Liver (tissue), 3 donors: Measurements from ENCODE around the gene ZNF311.

Experiments
- ATF3 ChIP-seq: IDR thresholded peaks from 2 replicates; pipeline ENCODE4 v1.6.1; 2016; ENCODE audit warnings: antibody characterized with exemption
- CTCF ChIP-seq: fragments of 150-350 bp; IDR thresholded peaks from 2 replicates; pipeline ENCODE4 v1.5.1; 2017; ENCODE audit warnings: improper control_type of control experiment, low read depth, low read length; ENCODE audit not compliant: missing input control
- EGR1 ChIP-seq, 2 donors: IDR thresholded peaks; 2 replicates each; pipeline ENCODE4 v1.6.1; 2016 to 2018; ENCODE audit warnings: antibody characterized with exemption in 2 of 2, low read depth in 2 of 2
- GABPA ChIP-seq, 2 donors: IDR thresholded peaks in 1 of 2; conservative IDR thresholded peaks in 1 of 2; 2 replicates each; pipeline ENCODE4 v1.6.1; 2016; ENCODE audit warnings: antibody characterized with exemption in 2 of 2, mild to moderate bottlenecking in 1 of 2, moderate library complexity in 1 of 2
- HNF4A ChIP-seq, 2 donors: conservative IDR thresholded peaks; 2 replicates each; pipeline ENCODE4 v1.6.1; 2016; ENCODE audit warnings: antibody characterized with exemption in 2 of 2, mild to moderate bottlenecking in 2 of 2
- JUND ChIP-seq, 2 donors: IDR thresholded peaks; 2 replicates each; pipeline ENCODE4 v1.6.1; 2016; ENCODE audit warnings: antibody characterized with exemption in 2 of 2
- MAX ChIP-seq: IDR thresholded peaks from 2 replicates; pipeline ENCODE4 v1.6.1; 2016; ENCODE audit warnings: antibody characterized with exemption
- RAD21 ChIP-seq, 2 donors: IDR thresholded peaks; 2 replicates each; pipeline ENCODE4 v1.6.1; 2016; ENCODE audit warnings: antibody characterized with exemption in 2 of 2, mild to moderate bottlenecking in 2 of 2
- REST ChIP-seq: IDR thresholded peaks from 2 replicates; pipeline ENCODE4 v1.6.1; 2016; ENCODE audit warnings: antibody characterized with exemption, mild to moderate bottlenecking
- RXRA ChIP-seq, 2 donors: IDR thresholded peaks; 2 replicates each; pipeline ENCODE4 v1.6.1; 2017 to 2018; ENCODE audit warnings: antibody characterized with exemption in 2 of 2, mild to moderate bottlenecking in 1 of 2
- SP1 ChIP-seq: IDR thresholded peaks from 2 replicates; pipeline ENCODE4 v1.6.1; 2018; ENCODE audit warnings: antibody characterized with exemption, mild to moderate bottlenecking
- TAF1 ChIP-seq: conservative IDR thresholded peaks from 2 replicates; pipeline ENCODE4 v1.6.1; 2016; ENCODE audit warnings: antibody characterized with exemption, mild to moderate bottlenecking
- YY1 ChIP-seq: IDR thresholded peaks from 2 replicates; pipeline ENCODE4 v1.6.1; 2016; ENCODE audit warnings: antibody characterized with exemption, mild to moderate bottlenecking
- donor health status: healthy.
- donor health status: healthy.

GRCh38 chr6:28979679-28980078, 25.4 kb downstream of the ZNF311 start:
- TF ChIP-seq CTCF = no peak
- no peak for TF ChIP-seq MAX
- no peak for TF ChIP-seq REST
- TF ChIP-seq TAF1 = no peak
- no peak for TF ChIP-seq YY1
- TF ChIP-seq RAD21 (IDR thresholded peaks at IDR 0.05) = no peak
- no peak for TF ChIP-seq ATF3
- no peak for TF ChIP-seq JUND (IDR thresholded peaks at IDR 0.05)
- no peak for TF ChIP-seq GABPA (IDR thresholded peaks at IDR 0.05 in 1 of 2, conservative IDR thresholded peaks at IDR 0.05 in 1 of 2)
- no peak for TF ChIP-seq HNF4A (conservative IDR thresholded peaks at IDR 0.05)
- TF ChIP-seq RXRA (IDR thresholded peaks at IDR 0.05) = no peak
- TF ChIP-seq SP1 = no peak
- no peak for TF ChIP-seq EGR1 (IDR thresholded peaks at IDR 0.05; ENCODE audit: low read depth in 2 of 2)
